Osteoblast (primary cell): Measurements from ENCODE around the gene BCL2. TPM values are rescaled to one million over a fixed set of nuclear protein-coding genes. Genes with fewer than 3 reads are reported as not detected.

Experiments
- DNase-seq: peaks from one replicate; pipeline ENCODE4 v3.0.0; 2011; ENCODE audit warnings: low spot score, mixed read lengths; ENCODE audit not compliant: insufficient read length; ENCODE audit errors: missing footprints
- H2AFZ ChIP-seq: 2 replicates; pipeline ENCODE4 v1.6.0; 2011; ENCODE audit warnings: mild to moderate bottlenecking, low read length
- H3K27ac ChIP-seq: 2 replicates; pipeline ENCODE4 v1.5.1; 2011; ENCODE audit warnings: mild to moderate bottlenecking, low read depth, low read length, moderate library complexity
- H3K27me3 ChIP-seq: 2 replicates; pipeline ENCODE4 v1.6.0; 2012; ENCODE audit warnings: mild to moderate bottlenecking, control low read depth, inconsistent platforms, low read length, moderate library complexity; ENCODE audit not compliant: insufficient read depth
- H3K36me3 ChIP-seq: 2 replicates; pipeline ENCODE4 v1.5.1; 2011; ENCODE audit warnings: mild to moderate bottlenecking, low read length, control low read depth, moderate library complexity; ENCODE audit not compliant: insufficient read depth
- H3K4me1 ChIP-seq: 2 replicates; pipeline ENCODE4 v1.5.1; 2011; ENCODE audit warnings: mild to moderate bottlenecking, low read length, control low read depth, moderate library complexity; ENCODE audit not compliant: insufficient read depth
- H3K4me2 ChIP-seq: 2 replicates; pipeline ENCODE4 v1.6.0; 2011; ENCODE audit warnings: mild to moderate bottlenecking, low read length; ENCODE audit not compliant: insufficient read depth
- H3K4me3 ChIP-seq: fragments of 200-600 bp; sonication (generic); 3 replicates; pipeline ENCODE4 v1.5.1; 2012; ENCODE audit warnings: mild to moderate bottlenecking, low read length, inconsistent platforms; ENCODE audit not compliant: insufficient read depth
- H3K79me2 ChIP-seq: 2 replicates; pipeline ENCODE4 v1.6.0; 2012; ENCODE audit warnings: mild to moderate bottlenecking, low read length, control low read depth, inconsistent platforms; ENCODE audit not compliant: insufficient read depth
- H3K9me3 ChIP-seq: 2 replicates; pipeline ENCODE4 v1.5.1; 2011; ENCODE audit warnings: low read depth, low read length, control low read depth
- H4K20me1 ChIP-seq: 2 replicates; pipeline ENCODE4 v1.6.0; 2012; ENCODE audit warnings: mild to moderate bottlenecking, low read length, control low read depth; ENCODE audit not compliant: insufficient read depth
- total RNA-seq: library from RNA; depleted of rRNA; stranded (reverse); fragments of >200 nt; gene quantifications from 2 replicates; pipeline ENCODE4 v1.2.3, GENCODE V29; 2012
- TF ChIP-seq, protein P1 (sequence below): IDR thresholded peaks from 2 replicates; pipeline ENCODE4 v1.5.1; 2011; ENCODE audit warnings: mild to moderate bottlenecking, low read depth, low read length, moderate library complexity; ENCODE audit errors: extremely low read depth

BCL2 gene
- total RNA-seq, 1 donor = 11.9 TPM

GRCh38 chr18:63140997-63141777 lies 178.4 kb downstream of the BCL2 start:
- Histone ChIP-seq H3K79me2 (no peaks in the 10 kb centered on the region), H3K4me3 (no peak overlapping the region), H3K27ac (no peak overlapping the region), H3K4me1 (peaks cover 18% of the 10 kb centered on the region), H3K4me2 (no peak overlapping the region), H2AFZ (no peak overlapping the region), H3K9me3 (no peaks in the 10 kb centered on the region), H3K36me3 (no peaks in the 10 kb centered on the region), H4K20me1 (no peaks in the 10 kb centered on the region), H3K27me3 (peaks cover 20% of the 10 kb centered on the region)
- TF ChIP-seq, protein P1, sequence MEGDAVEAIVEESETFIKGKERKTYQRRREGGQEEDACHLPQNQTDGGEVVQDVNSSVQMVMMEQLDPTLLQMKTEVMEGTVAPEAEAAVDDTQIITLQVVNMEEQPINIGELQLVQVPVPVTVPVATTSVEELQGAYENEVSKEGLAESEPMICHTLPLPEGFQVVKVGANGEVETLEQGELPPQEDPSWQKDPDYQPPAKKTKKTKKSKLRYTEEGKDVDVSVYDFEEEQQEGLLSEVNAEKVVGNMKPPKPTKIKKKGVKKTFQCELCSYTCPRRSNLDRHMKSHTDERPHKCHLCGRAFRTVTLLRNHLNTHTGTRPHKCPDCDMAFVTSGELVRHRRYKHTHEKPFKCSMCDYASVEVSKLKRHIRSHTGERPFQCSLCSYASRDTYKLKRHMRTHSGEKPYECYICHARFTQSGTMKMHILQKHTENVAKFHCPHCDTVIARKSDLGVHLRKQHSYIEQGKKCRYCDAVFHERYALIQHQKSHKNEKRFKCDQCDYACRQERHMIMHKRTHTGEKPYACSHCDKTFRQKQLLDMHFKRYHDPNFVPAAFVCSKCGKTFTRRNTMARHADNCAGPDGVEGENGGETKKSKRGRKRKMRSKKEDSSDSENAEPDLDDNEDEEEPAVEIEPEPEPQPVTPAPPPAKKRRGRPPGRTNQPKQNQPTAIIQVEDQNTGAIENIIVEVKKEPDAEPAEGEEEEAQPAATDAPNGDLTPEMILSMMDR = no peak
- no peak for DNase-seq

GRCh38 chr18:63140038-63140450 lies 179.5 kb downstream of the BCL2 start:
- H2AFZ ChIP-seq = no peak overlapping the region
- no peak for DNase-seq

GRCh38 chr18:63138436-63139340 lies 180.9 kb downstream of the BCL2 start:
- H3K4me2 ChIP-seq = peak overlapping the region; percentile 72

More at GRCh38 chr18:63140038-63140450, 179.5 kb downstream of the BCL2 start:
- H3K27ac ChIP-seq = no peak overlapping the region
- no peaks in the 10 kb centered on the region for H3K79me2 ChIP-seq
- H4K20me1 ChIP-seq = no peaks in the 10 kb centered on the region
- peaks cover 25% of the 10 kb centered on the region for H3K27me3 ChIP-seq
- no peak overlapping the region for H3K4me2 ChIP-seq
- H3K36me3 ChIP-seq = no peaks in the 10 kb centered on the region
- TF ChIP-seq, protein P1 = no peak
- H3K4me1 ChIP-seq = peaks cover 12% of the 10 kb centered on the region
- H3K9me3 ChIP-seq = no peaks in the 10 kb centered on the region
- H3K4me3 ChIP-seq = no peak overlapping the region

More at GRCh38 chr18:63138436-63139340, 180.9 kb downstream of the BCL2 start:
- H4K20me1 ChIP-seq = no peaks in the 10 kb centered on the region
- no peaks in the 10 kb centered on the region for H3K79me2 ChIP-seq
- peaks cover 26% of the 10 kb centered on the region for H3K27me3 ChIP-seq
- no peaks in the 10 kb centered on the region for H3K36me3 ChIP-seq
- H2AFZ ChIP-seq = peak overlapping the region; percentile 82
- no peaks in the 10 kb centered on the region for H3K9me3 ChIP-seq
- peak overlapping the region; percentile 62 for H3K4me3 ChIP-seq
- no peak overlapping the region for H3K27ac ChIP-seq
- DNase-seq = no peak
- peaks cover 7% of the 10 kb centered on the region for H3K4me1 ChIP-seq
- TF ChIP-seq, protein P1 = no peak
